GM20431 (cell line): ENCODE data around the gene RAD51B.

Experiments used
- in situ Hi-C: fragments of 300-500 bp; cut with MseI, MboI; formaldehyde crosslinking; loops from one replicate; pipeline ENCODE4 v1.15.0; 2020; ENCODE audit warnings: low sequenced_read_pairs; ENCODE audit not compliant: unreplicated experiment

RAD51B gene

DNA sequence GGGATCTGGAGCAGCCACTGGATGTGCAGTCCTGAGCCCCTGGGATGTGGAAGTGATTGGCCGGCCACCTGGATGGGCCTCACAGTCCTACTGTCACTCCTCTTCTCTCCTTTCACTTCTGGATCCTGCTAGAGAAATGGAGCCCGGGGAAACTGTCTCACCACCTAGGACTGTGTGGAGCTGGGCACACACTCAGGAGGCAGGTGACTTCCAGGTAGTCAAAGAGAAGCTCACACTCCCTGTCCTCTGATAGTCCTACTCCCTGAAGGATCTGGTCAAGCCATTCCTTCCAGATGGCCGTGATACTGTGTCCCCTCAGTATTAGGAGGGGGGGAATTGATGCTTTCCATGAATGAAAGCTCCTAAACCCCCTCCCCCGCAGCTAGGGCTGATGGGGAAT lies 772.2 kb downstream of the RAD51B start:
- in situ Hi-C loops, result no loop called here

DNA sequence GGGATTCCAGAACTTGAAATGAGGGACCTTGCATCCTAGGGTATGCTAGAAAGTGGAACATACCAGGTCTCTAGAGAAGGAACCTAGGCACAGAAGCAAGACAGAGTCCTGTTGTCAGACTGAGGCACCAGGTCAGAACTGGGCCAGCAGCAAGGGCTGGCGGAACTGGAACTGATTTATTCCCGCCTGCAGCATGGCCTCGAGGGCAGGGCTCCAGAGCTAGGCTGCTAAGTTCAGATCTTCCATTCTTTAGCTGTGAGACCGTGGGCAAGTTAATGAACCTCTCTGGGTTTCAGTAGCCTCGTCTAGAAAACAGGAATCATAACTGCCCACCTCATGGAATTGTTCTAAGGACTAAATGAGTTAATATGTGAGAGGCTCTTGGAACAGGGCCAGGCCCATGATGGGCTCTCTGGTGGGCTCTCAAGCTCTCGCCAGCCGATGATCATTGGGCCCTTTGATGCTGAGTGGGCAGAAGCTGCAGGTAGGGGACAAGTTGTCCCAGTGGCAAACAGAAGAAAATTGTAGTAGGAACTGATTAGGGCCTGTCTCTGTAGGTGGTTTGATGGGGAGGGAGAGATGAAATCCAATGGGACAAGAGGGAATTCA lies 773.5 kb downstream of the RAD51B start:
- in situ Hi-C loops, result no loop called here

DNA sequence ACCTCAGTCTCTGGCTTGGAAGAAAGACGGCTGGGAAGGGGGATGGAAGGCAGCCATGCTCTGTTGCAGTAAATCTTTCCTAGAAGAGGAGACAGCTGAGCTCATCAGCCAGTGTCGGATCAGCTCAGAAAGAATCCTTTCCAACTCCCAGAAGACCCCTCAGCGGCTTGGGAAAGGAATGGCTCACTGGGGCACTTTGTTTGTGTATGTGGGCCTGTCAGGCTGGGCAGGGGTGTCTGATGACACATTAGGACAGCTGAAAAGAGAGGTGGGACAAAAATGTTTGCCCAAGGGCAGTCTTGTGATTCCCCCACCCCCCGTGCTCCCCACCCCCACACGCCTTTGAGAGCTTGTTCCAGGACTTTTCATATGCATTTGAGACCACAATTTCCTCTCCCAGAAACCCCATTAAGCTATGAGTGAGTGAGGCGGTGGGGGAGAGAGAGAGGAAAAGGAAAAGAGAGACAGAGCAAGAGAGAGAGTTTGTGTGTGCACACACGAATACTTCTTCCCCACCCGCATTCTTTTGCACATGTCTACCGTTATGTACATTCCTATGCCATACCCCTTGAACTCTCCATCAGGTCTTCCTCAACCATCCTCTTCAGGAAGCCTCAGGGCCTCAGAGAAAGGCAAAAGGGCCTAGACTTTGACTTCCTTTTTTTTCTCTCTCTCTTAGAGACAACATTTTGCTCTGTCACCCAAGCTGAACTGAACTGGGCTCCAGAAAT lies 774.4 kb downstream of the RAD51B start:
- in situ Hi-C loops, result no loop called here

DNA sequence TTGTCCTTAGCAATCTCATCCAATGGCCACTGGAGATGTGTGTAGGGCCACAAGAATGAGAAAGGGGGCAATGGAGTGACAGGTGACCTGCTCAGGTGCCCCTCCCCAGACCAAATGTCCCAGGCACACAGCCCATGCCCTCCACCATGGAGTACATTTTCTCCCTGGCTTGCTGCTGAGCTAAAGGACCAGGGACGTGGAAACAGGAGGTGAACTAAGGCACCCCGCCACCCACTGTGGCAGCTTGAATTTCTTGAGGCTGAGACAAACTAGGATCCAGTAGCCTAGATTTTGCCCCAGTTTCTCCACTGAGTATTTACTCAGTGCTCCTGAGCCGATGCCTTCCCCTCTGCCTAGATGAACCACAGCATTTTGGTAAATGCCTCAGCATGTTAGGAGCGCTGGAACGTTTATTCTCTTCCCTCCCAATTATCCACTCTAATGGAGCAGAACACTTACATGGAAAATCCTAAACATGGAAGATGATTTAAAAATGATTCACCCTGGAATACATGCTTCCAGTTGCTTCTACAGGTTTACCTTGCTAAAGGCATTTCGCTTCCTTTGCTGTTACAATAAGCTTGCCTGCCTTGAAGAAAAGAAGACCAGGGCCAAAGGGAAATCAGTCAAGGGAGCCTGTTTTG lies 775.3 kb downstream of the RAD51B start:
- in situ Hi-C loops, result no loop called here

DNA sequence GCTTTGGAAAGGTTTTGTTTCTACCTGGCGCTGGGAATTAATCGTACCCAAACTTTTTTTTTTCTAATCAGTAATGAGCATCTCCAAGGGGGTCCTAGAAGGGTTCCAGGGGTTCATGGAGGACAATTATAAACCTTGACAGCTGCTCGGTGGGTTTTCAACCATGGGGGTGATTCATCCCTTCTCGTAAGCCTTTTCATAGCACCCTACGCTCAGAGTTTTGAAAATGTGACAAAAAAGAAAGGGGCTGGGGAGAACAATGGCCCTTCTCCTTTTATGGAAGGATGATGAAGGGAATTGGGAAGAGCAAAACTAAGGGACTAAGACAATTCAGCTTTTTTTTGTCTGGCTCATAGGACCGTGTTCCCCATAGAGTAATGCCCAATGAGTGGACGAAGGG lies 776.6 kb downstream of the RAD51B start:
- in situ Hi-C loops, result no loop called here

DNA sequence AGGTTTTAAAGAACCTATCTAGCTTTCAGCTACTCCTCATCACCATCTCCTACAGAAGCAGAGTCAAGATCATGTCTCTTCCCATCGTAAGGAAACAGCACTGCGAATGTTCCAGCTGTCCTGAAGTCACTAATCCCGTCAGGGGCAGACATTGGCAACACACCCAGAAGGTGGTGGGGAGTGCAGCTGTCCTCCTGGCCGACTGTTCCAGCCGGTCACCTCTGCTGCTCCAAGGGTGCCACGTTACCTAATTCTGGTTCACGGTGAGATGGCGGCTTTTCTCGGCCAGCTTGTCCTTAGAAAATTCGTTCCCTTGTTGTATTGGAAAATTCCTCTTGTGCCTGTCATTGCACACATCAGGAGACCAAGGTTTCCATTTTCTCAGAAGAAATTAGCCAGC lies 777.1 kb downstream of the RAD51B start:
- in situ Hi-C loops, result no loop called here

DNA sequence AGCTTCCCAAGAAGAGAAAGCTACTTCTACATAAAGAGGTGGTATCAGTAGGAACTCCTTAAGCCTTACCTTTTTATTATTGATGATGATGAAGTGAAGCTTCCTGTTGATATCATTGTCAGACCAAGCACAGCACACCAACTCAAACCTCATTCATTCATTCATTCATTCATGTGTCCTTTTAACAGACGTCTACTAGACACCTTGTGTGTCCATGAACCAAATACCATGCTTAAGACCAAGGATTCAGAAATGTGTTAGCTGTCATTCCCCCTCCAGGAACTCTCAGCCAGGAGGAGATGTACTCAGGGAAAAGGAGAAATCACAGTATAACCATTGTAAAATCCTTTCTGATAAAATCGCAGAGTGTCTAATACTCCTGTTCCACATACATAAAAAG lies 778.5 kb downstream of the RAD51B start:
- in situ Hi-C loops, result no loop called here

DNA sequence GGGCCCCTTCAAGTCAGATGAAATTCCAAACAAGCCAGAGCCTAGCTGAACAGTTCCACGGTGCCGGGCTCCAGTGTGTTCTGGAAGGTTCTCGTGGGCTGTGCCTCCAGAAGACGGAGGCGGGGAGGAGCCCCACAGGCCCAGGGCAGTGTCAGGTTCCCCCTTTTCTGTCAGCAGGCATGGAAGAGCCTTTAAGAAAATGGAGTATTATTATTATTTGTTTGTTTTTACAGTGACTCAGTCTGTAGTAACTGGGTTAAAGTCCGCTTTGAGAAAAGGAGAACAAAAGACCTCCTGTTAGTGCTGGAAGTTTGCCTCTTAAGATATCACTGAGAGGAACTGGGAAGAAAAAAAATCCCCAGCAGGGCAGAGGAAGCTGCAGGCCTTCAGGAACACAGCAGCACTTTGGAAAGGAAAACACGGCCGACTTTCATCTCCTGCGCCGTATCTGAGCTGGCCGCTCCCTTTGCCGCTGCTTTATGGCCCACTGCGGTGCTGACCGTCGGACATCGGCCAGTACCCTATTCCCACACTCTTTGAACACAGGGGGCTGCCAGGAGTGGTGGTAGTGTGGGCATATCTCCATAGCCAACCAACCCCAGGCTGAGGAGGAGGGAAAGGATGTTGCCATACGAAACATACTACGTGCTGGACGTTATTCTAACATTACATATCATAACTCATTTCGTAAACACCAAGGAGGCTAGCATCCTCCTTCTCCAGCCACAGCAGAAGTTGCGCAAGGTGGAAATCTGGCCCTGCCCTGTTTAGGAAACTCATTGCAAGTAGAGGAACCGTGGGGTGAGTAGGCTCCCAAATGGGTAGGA lies 779.3 kb downstream of the RAD51B start:
- in situ Hi-C loops, result no loop called here

DNA sequence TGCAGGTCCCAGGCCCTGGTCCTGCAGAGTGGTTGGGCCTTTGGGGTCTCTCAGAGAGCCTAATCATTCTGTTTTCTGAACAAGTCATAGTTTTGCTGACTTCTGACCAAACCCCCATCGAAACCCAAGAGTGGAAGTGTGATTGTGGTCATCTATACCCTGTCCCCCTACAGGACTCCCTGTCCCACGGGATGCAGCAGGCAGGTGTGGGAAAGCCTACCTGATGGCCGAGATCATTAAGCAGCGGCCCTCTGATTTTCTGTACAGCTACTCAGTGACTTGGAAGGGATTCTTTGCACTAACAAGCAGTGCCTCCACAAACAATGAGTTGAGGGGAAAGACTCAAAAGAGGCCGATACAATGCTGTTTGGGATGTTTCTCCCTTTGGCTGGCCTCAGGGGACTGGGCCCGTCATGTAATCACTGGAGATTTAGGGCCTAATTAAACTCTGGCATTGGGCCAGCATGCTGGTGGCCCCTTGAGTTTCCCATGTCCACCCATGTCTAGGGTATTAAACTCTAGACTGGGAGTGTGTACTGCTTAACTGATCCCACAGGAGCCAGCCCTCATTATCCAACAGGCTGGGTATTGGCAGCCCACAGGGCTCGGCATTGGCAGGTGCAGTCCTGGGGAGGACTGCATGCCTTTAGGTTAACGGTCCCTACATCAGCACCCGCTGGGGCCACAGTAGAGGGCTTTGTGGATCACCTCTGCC lies 780.5 kb downstream of the RAD51B start:
- in situ Hi-C loops, result no loop called here

DNA sequence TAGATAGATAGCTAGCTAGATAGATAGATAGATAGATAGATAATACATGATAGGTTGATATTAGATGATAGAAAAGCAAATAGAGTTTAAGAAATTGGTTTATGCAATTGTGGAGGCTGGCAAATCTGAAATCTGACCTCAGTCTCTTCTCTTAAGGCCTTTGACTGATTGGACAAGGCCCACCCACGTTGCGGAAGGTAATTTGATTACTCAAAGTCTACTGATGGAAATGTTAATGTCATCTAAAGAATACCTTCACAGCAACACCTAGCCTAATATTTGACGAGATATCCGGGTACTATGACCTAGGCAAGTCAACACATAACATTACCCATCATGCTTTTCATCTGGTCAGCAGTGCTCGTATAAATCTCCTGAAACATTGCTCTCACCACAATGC lies 782.9 kb downstream of the RAD51B start:
- in situ Hi-C loops, result no loop called here

DNA sequence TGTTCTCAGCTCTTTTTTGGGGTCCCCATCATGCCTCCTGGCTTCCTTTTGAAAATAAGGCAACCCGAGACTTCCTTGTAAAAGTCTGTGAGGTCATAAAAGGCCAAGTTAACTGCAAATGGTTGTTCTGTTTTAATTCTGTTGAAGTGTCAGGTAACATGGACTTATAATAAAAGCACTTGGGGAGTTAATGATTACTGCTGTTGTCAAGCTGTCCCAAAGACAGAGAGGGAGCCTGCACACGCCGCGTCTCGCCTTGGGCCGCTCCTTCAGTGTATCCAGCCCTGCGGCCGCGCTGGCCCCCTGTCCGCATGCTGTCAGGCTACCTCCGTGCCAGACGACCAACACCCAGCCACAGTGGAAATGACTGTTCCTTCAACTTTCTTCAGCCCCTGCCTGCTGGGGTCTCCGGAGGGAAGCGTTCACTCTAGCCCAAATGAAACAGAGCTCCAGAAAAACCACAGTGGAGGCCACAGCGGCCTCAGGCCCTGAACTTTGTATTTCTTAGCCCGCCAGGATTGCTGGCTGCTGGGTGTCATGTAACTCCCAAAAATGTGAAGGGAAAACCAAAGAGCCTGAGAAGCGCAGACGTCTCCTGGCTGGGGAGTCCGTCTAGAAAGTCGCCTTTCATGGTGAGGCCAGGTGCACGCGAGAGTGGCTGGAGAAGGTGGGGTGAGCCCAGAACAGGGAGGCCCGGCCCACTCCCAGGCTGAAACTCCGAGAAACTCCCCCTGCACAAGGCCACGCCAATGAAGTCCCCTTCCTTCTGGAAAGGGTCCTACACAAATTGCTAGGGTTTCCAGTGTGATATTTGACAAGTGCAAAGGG lies 784.2 kb downstream of the RAD51B start:
- in situ Hi-C loops, result no loop called here

DNA sequence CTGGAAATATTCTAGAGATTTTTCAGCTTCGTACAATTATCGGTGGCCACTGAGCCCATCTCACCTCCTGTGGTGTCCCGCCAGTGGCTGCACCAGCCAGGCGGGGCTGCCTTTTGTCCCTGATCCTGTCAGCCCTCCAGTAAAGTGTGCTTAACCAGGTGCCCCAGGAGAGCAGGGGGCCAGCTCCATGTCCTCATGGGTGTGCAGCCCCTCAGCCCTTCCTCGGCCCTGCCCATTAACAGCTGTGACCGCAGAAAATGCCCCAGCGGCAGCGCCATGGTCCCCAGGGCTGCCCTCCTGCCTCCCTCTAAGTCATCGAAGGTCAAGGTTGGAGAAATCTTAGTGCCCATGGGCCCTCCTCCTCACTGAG lies 784.8 kb downstream of the RAD51B start:
- in situ Hi-C loops, result no loop called here

DNA sequence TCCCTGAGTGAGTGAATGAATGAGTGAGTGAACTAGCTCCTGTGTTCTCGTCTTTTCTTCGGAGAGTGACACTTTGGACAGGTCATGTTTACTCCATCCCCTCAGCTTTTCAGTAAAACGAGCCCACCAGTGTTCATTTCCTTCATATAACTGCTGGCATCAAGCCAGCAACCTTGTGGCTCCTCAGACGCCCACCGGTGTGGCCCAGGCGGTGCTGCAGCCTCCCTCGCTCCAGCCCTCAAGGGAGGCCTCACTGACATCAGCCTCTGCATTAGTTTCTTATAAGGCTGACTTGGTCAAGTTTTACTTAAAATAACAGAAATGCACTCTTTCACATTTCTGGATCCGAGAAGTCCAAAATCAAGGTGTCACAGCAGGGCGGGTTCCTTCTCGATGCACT lies 785.2 kb downstream of the RAD51B start:
- in situ Hi-C loops, result no loop called here

DNA sequence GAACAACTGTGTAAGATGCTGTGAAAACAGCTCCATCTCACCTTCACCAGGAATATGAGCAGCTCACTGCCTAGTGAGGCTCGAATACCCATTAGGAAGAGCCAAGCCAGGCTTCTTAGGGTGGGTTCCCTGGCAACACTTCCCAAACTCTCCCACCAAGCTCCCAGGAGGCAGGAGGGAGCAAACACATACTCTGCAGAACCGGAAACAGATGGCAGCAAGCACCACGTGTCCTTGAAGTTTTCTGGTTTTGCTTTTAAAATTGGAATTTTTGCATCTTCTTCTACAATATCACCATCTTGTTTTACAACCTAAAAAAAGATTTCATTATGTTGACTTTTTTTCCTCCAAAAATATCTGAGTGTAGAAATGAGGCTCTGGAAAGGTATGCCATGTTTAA lies 786.6 kb downstream of the RAD51B start:
- in situ Hi-C loops, result no loop called here

DNA sequence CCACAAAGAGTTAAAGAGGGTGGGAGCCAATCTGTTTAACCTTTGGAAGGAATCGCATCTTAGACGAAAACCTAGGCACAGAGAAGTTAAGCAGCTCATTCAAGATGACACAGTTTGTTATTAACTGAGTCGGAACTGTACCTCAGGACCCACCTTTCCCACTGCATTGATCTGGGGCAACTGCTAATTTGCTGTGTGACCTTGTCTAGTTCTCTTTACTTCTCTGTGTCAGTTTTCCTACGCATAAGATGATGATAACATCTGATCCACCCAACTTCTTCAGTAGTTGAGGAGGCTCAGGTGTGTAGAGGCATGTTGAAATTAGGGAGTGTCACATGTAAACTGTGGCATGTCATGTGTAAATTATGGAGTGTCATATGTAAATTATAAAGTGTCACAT lies 787.1 kb downstream of the RAD51B start:
- in situ Hi-C loops, result no loop called here

DNA sequence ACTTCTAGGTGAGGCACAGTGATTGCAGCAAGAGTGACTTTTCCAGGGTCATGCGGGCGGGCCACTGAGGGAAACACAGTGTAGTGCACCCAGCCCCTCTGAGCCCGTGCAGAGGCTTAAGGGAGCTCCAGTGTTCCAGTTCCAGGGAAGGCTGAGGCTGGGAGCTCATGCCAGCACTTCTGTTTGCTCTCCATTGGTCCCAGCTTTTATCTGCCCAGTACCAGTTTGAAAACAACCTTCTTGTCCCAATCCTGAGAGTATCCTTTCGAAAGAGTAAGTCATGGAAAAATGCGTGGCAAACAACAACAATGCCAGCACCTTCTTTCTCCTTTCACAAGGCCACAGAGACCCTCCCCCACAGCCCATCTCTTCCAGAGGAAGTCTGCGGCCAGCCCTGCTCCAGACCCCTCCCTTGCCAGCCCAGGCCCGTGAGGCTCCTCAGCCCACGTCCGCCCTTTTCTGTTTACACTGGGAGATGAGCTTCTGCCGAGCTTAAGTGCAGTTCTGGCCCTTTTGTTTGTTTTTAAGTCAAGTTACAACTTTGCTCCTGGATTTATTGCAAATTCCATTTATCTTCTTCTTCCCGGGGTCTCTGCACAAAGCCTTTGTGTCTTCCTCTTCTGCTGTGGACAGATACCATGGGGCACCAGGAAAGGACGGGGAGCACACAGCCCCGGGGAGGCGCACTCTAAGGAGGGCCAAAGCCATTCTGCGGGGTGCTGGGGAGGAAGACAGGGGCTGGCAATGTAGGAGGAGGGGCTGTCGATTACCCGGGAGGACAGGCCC lies 787.7 kb downstream of the RAD51B start:
- in situ Hi-C loops, result no loop called here

DNA sequence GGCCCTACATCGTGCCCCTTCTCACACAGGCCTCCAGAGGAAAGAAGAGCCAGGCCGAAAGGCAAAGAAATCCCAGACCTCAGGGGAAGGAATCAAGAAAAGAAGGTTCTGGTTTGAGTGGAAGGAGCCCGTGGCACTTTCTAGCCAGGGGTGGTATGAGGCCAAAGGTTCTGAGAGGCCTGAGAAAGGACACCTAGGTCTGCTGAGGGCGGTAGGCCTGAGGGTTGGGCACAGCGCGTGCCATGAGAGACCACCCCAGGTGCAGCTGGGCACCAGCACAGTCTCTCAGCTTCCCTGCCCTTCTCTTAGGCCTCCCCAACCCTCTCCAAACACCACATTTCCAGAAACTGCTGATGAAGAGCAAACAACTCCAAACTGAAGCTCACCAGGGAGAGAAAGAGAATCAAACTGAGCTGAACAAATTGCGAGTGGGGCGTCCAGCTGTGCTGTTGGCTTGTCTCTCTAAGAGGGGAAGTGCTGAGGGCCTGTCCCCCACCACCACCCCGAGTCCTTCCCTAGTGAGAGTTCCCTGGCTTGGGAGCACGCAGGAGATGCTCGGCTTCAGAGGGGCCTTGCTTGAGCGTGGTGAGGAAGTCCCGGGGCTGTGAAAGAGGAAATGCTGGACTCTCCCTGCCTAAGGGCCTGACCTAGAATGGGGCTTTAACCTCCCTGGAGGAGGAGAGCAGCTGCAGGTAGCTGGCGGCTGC lies 788.4 kb downstream of the RAD51B start:
- in situ Hi-C loops, result no loop called here

DNA sequence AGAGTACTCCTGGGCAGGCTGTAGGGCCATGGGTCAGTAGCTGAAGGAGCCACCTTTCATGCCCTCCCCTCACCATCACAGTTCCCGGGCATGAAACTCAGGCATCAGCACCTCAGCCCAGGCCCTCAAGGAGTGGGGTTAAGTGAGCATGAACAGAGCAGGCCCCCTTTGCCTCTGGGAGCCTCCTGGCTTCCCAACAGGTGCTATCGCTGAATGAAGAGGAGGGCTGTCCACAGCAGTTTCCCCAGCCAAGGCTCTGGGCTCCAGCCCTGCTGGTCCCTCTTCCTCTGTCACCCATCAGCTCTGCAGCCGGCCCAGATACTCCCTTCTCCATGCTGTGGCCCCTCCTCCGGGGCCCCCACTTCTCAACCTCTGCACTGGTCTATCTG lies 789.0 kb downstream of the RAD51B start:
- in situ Hi-C loops, result no loop called here
